Upper lobe of left lung (tissue), 6 donors: ENCODE measurements around the gene ASPHD2. TPM values are rescaled to one million over a fixed set of nuclear protein-coding genes. Genes with fewer than 3 reads are reported as not detected.
A peak's percentile ranks its signal among the peaks of the same experiment; 100 is the strongest.

Experiments used
- ATAC-seq, 2 donors: fragments of 200-7000 bp; cut with Tn5 transposase; one replicate each; pipeline ENCODE4 v1.9.1; 2022; ENCODE audit warnings: mild to moderate bottlenecking in 2 of 2, moderate library complexity in 2 of 2; ENCODE audit not compliant: low FRiP score in 2 of 2
- DNase-seq, 2 donors: peaks; one replicate each; pipeline ENCODE4 v3.0.0-alpha.2; 2019 to 2020
- H3K27ac ChIP-seq, 4 donors: fragments of 200-600 bp; sonication (generic); one replicate each; pipeline ENCODE4 v1.5.1; 2016 to 2019
- H3K27me3 ChIP-seq, 4 donors: fragments of 200-600 bp; sonication (generic); one replicate each; pipeline ENCODE4 v1.5.1; 2017 to 2019
- H3K36me3 ChIP-seq, 4 donors: fragments of 200-600 bp; sonication (generic); one replicate each; pipeline ENCODE4 v1.5.1; 2016 to 2019
- H3K4me1 ChIP-seq, 4 donors: fragments of 200-600 bp; sonication (generic); one replicate each; pipeline ENCODE4 v1.5.1; 2018 to 2019
- H3K4me3 ChIP-seq, 4 donors: fragments of 200-600 bp; sonication (generic); one replicate each; pipeline ENCODE4 v1.5.1; 2017 to 2019; ENCODE audit warnings: mild to moderate bottlenecking in 2 of 4, moderate library complexity in 1 of 4
- H3K9me3 ChIP-seq, 4 donors: fragments of 200-600 bp; sonication (generic); one replicate each; pipeline ENCODE4 v1.5.1; 2018 to 2019
- CTCF ChIP-seq, 6 experiments: fragments of 450-650 bp in 4 of 6; fragments of 200-600 bp in 2 of 6; sonication (generic) in 2 of 6; IDR thresholded peaks; one replicate each; pipeline ENCODE4 v1.5.1; 2016 to 2019; ENCODE audit warnings: antibody characterized with exemption in 6 of 6
- EP300 ChIP-seq, 4 donors: sonication (generic); formaldehyde crosslinking; IDR thresholded peaks; one replicate each; pipeline ENCODE4 v1.5.1; 2017; ENCODE audit warnings: antibody characterized with exemption in 4 of 4, control low read depth in 2 of 4
- POLR2A ChIP-seq, 4 donors: fragments of 450-650 bp; IDR thresholded peaks; one replicate each; pipeline ENCODE4 v1.5.1; 2016 to 2017; ENCODE audit warnings: antibody characterized with exemption in 4 of 4, mild to moderate bottlenecking in 2 of 4
- POLR2AphosphoS5 ChIP-seq, 2 donors: sonication (generic); formaldehyde crosslinking; IDR thresholded peaks; one replicate each; pipeline ENCODE4 v1.5.1; 2017; ENCODE audit warnings: antibody characterized with exemption in 2 of 2
- WGBS, 2 donors: methylation state at CpG; one replicate each; pipeline ENCODE4 v1.1.5; 2017 to 2018; 5-methylcytosine and 5-hydroxymethylcytosine counted together
- total RNA-seq, 6 donors: library from RNA; depleted of rRNA in 4 of 6; stranded (reverse); fragments of >200 nt in 4 of 6; gene quantifications; one replicate each; pipeline versions ENCODE4 v1.1.0 to v1.2.1, GENCODE V29; 2016 to 2021
- donor health status: DM: no; HTN: no; CAD: no; lungs with moderate emphysema.
- donor health status: DM: no; HTN: yes; CAD: no; lungs with severe emphysema.

Gene ASPHD2
- total RNA-seq, 6 donors from 2014 or later: 0.33 to 2.1 (median 1.1) TPM

- TF ChIP-seq EP300 (IDR thresholded peaks at IDR 0.05) (no peak), CTCF (IDR thresholded peaks at IDR 0.05) (no peak), POLR2A (IDR thresholded peaks at IDR 0.05) (no peak), POLR2AphosphoS5 (IDR thresholded peaks at IDR 0.05) (no peak)
- Histone ChIP-seq H3K27me3 (no peaks in the 10 kb centered on the region), H3K4me3 (no peak overlapping the region), H3K27ac (no peak overlapping the region), H3K9me3 (no peaks in the 10 kb centered on the region), H3K36me3 (peaks cover 10 to 73% (median 57%) of the 10 kb centered on the region in 4 donors), H3K4me1 (no peaks in the 10 kb centered on the region)
- 81 to 85% methylated on average over 5 of the region's 5 CpGs for WGBS, 2 donors
- ATAC-seq (no peak), DNase-seq (no peak)
These were observed 24.9 kb downstream of the ASPHD2 start for GRCh38 chr22:26453812-26454500.

GRCh38 chr22:26457661-26458272 lies 28.7 kb downstream of the ASPHD2 start:
- Histone ChIP-seq H3K4me1 (no peaks in the 10 kb centered on the region), H3K4me3 (no peak overlapping the region), H3K9me3 (no peaks in the 10 kb centered on the region), H3K36me3 (peaks cover 7 to 81% (median 55%) of the 10 kb centered on the region in 4 donors), H3K27ac (no peak overlapping the region), H3K27me3 (no peaks in the 10 kb centered on the region)
- DNase-seq: peak in 1 of 2 donors; percentile 75
- no peak for ATAC-seq
- WGBS, 2 donors: 97% methylated on average over 19 to 26 of the region's 26 CpGs
- TF ChIP-seq EP300 (IDR thresholded peaks at IDR 0.05) (no peak), CTCF (IDR thresholded peaks at IDR 0.05) (no peak), POLR2A (IDR thresholded peaks at IDR 0.05) (no peak), POLR2AphosphoS5 (IDR thresholded peaks at IDR 0.05) (no peak)

GRCh38 chr22:26460202-26460601 lies 31.1 kb downstream of the ASPHD2 start:
- no peak for ATAC-seq
- Histone ChIP-seq H3K9me3 (no peaks in the 10 kb centered on the region), H3K27ac (no peak overlapping the region), H3K4me3 (no peak overlapping the region), H3K36me3 (peaks cover 15 to 90% (median 67%) of the 10 kb centered on the region in 4 donors), H3K27me3 (no peaks in the 10 kb centered on the region), H3K4me1 (no peaks in the 10 kb centered on the region)
- DNase-seq: no peak
- TF ChIP-seq EP300 (IDR thresholded peaks at IDR 0.05) (no peak), CTCF (IDR thresholded peaks at IDR 0.05) (no peak)
- WGBS, 2 donors: 85 to 87% methylated on average over 5 to 6 of the region's 6 CpGs

- Histone ChIP-seq H3K27ac (no peak overlapping the region), H3K4me1 (no peaks in the 10 kb centered on the region), H3K4me3 (no peak overlapping the region), H3K27me3 (no peaks in the 10 kb centered on the region), H3K9me3 (no peaks in the 10 kb centered on the region), H3K36me3 (peaks cover 17 to 93% (median 73%) of the 10 kb centered on the region in 4 donors)
- no peak for DNase-seq
- ATAC-seq: peak; percentile 42 to 84
- WGBS, 2 donors: 34 to 58% methylated on average over 3 of the region's 3 CpGs
- TF ChIP-seq POLR2A (IDR thresholded peaks at IDR 0.05) (no peak), CTCF (IDR thresholded peaks at IDR 0.05) (peak; percentile 30 to 68 (median 60)), POLR2AphosphoS5 (IDR thresholded peaks at IDR 0.05) (no peak), EP300 (IDR thresholded peaks at IDR 0.05) (no peak)
These were observed 32.2 kb downstream of the ASPHD2 start for GRCh38 chr22:26461188-26461810.
